Measurements from ENCODE around the gene HOTAIR. TPM values are rescaled to one million over a fixed set of nuclear protein-coding genes. Genes with fewer than 3 reads are reported as not detected.
A peak's percentile ranks its signal among the peaks of the same experiment; 100 is the strongest.

The HOTAIR gene
- not detected for total RNA-seq
- long read RNA-seq = 0 reads

DNA sequence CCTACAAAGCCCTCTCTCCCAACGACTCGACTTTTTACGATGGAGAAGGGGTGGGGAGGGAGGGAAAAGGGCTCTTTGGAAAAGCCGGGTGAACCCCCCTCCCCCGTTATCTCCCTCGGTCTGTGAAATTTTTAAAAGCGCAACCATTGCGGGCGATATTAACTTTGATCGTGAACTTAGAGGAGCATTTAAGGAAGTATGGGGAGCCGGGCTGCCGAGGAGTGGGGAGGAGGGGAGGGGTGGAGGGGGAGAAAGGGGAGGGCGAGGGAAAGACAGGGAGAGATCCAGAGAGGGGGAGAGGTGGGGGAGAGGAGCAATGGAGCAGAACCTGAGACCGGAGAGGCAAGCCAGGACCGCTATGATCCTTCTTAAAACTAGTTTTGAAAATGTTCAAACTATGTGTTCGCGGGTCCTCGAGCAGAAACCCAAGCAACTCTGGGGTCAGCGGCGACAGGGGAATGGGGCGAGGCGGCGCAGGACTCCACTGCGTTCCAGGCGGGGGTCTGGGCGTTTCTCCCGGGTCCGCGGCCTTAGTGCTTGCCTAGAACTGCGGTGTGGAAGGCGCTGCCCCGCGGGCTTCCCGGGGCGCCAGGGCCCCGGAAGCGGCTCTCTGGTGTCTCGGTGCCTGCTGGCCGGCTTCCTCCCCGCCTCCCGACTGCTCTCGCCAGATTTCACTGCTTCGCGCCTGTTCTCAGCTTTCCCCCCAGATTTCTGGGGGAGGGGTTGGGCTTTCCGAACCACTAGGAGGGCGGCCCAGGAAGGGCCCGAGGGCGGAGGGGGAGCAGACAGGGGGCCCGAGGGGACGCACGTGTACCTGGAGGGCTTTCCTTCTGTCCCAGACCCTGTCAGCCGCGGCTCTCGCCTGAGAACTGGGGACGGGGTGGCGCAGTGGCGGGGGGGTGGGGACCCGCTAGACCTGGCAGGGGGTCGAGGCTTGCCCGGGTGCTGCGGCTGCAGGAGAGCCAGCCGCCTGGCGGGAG, at the start of gene HOTAIR:
HOTAIR (minus strand) TSS at position 871 of the 980 bp plus-strand sequence.
- DNase-seq (no peak), ATAC-seq (no peak)
- intact Hi-C loops (cut with micrococcal nuclease) = no loop called here

DNA sequence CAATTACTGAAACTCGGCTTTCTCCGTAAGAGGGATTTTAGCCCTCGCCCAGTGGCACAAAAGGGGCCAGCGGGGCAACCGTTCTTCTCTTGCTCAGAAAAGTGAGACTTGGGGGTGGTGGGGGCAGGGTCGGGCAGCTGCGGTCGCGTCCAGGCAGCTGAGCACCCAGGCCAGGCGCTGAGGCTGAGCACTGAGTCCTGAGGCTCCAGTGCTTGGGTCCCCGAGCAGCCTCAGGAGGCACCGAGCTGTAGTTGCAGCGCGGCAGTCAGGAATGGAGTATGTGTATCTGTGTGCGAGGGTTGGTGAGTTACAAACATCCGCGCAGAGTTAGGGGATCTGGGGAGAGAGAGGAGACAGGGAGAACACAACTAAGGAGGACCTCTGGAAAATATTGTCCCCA, 49.4 kb upstream of the HOTAIR start:
- DNase-seq (no peak), ATAC-seq (no peak)
- intact Hi-C loops (cut with micrococcal nuclease) = no loop called here

DNA sequence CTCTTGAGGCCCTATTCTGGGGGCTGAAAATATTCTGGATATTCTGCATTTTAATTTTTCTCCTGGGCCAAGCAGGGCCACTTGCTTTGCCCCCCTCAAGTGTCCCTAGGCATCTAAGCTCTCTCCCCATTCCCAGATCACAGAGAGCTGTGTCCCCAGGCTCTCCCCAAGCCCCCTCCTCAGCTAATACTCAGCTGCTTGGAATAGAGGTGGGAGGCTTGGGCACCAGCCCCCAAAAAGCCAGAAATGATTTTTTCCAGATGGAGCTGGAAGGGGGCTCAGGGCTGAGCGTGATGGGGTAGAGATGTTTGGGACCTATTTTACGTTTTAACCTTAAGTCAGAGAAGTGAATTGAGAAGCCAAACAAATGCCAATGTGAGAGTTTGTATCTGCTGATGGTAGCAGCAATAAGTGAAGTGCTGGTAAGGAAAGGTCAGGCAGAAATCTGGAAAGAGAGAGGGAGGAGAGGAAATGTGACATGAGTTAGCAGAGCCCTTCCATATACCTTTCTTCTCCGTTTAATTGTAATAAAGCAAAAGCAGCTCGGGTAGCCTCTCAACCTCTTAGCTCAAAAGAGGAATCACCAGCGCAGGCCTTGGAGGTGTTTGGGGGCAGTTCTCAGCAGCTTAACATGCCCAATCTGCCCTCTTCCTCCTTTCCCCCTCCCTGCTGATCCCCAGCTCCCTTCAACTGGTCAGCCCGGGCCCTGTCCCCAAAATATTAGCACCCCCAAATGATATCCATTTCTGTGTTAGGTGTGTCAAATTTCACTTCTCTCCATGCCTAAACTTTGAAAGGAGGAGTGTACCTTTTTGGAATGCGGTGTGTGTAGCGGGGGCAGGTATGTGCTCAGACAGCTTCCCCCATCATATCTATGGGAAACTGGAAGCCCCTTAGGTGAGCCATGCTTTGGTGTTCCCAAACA, 48.5 kb upstream of the HOTAIR start:
- DNase-seq = no peak
- ATAC-seq = no peak
- intact Hi-C loops (cut with micrococcal nuclease) = no loop called here

DNA sequence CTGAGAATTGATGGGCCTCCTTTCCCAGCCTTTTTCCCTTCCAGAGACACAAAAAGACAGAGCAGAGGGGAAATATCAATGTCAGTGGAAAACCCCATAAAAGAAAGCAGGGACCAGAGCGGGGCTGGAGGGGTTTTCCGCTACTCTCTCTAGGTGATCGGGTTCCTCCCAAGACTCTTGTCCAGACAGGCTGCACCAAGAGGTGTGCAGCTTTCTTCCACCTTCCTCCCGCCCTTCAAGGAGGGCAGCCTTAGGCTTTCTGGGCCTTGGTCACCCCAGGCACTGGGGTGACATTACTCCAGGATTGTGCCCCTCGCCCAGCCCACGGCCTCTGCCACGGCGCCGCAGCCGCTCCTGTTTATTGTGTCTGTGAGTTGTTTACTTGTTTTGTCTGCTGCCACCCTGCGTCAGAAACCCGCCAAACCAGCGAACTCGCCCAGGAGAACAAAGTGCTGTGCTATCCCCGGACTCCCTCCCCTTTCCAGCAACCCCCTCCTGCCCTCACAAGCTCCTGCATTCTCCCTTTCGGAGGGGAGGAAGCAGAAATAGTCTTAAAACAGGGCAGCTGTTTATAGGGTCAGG, 46.8 kb upstream of the HOTAIR start:
- intact Hi-C loops (cut with micrococcal nuclease) = no loop called here
- no peak for DNase-seq

DNA sequence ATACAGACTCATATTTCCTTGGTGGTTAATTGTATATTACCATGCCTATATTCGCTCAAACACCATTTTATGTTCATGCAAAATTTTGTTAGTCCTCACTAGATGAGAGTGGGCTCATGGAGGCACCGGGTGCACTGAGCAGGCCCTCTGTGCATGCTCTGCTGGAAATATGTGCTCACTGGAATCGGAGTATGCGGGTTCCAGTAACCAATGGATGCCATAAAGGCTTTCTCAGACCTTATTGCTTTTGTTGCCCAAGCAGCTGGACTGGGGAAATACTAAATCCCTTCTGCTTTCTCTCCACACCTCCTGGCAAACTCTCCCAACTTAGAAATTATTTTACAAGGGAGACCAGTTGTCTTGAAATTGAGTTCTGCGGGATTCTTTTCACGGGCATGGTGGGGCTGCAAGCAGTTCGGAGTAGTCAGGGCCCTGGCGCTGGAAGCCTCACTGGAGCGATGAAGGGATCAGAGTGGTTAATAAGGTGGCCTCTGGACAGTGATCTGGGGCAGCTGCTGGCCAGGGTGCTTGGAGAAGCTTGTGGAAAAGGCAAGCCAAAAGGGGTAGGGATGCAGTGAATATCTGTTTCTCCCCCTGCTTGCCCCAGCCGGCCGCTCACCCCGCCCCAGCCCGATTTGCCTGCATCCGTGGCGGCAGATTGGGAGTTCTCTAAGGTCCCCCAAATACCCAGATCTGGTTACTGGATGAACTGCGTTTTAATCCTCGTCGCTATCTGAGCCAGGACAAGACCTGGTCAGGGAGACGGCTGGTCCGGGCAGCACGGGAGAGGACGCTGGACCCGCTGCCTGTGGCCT, 46.0 kb upstream of the HOTAIR start:
- intact Hi-C loops (cut with micrococcal nuclease) = no loop called here
- ATAC-seq = no peak
- DNase-seq = no peak

More for the DNA sequence above, 46.8 kb upstream of the HOTAIR start:
- ATAC-seq = no peak

DNA sequence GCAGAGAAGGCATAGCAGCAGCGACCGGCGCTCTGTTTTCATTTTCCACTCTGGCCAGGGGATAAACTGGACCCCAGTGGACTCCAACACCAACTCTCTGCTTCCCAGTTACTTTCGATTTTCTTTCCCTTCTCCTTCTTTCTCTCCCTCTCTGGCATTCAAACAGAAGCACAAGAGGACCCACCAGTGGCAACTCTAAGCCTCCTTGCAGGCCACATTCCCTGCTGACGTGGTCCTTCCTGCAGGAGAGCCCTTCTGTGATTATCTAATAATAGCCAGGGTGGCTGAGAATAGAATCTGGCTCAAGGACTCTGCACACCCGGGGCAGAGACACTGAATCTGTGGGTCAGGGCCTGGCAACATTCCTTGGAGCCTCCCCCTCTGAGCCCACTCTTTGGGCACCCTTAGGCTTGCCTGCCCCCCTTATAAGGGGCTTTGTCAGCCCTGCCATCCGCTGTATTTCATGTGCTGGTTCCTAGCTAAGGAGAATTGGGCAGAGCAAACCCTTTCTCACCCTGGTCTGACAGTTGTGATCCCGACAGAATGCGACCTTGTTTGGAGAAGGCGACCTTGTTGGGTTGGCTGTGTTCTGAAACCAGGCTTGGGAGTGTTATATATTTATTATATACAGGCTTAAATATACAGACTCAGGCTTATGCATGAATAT, 45.3 kb upstream of the HOTAIR start:
- DNase-seq (no peak), ATAC-seq (peak; percentile 87)
- intact Hi-C loops (cut with micrococcal nuclease) = no loop called here

DNA sequence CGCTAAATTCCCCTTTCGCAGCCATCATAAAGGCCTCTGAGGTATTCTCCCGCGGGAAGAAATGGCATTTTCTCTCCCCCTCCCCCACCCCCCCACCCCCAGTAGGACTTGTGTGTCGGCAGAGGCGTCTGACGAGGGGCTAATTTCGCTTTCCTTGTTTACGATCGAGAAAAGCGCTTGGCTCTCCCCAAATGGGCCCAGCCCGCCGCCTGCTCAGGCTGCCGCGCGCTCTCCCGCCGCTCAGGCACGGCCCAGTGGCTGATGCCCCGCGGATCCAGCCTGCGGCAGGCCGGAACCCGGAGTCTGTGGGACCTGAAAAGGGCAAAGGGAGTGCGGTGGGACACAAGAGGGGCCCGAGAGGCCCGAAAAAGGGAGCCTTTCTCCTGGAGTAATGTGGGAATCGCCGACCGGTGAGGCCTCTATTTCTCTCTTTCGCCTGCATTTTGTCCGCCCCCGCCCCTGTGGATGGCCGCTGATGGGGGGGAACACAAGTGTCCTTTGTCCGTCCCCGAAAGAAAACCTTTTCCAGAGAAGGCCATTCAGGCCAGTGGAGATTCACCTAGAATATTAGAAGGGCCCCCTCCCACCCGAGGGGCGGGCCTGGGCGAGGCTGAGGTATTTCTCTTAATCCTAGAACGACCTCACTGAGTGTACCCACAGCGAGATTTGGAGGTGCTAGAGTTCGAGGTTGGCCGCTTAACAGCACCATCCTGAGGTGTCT, 44.5 kb upstream of the HOTAIR start:
- DNase-seq = no peak
- ATAC-seq = no peak
- intact Hi-C loops (cut with micrococcal nuclease) = no loop called here

DNA sequence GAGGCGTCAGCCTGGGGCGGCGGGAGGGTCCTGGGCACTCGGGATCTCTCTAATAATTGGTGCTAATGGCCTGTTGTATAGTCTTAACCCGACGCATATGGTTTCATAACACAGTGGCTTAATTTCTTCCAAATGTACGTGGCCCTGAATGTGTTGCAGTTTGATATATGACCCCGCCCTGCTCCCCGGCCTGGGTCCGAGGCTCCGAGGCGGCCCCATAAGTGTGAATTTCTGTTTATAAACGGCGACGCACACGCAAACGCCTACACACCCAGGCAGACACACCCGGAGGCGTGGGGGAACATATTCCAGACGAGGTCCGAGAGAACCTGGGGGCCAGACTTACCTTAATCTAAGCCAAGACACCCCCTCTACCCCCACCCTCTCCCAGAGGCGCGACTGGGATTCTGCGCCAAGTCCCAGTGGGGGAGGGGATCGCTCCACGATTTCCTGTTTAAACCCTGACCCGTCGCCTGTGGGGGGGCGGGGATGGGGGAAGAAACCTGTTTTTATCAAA, 43.8 kb upstream of the HOTAIR start:
- intact Hi-C loops (cut with micrococcal nuclease) = no loop called here
- no peak for DNase-seq
- ATAC-seq = no peak

DNA sequence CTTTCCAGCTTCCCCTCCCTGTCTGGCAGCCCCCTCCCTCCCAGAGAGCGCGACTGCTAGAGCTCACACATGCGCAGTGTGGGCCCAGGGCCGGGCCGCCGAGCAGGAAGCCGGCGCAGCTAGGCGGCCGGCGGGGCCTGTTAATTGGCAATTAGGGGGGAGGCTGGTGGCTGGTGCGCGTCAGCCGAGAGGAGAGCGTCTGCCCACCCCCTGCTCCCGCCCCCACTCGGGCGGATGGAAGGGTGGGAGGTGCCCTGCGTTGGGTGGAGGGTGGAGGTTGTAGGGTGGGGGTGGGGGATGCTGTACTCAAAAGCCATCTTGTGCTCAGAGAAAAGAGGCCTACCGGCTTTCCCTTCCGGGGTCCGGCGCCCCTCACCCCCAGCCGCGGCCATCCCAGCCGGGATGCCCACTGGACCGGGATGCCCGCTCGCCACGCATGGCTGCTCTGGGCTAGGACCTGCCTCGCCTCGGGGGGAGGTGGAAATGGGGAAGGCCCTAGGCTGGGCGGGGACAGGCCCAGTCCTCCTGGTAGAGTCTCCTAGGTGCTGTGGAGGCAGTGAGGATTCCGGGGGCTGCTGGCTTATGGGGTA, 43.2 kb upstream of the HOTAIR start:
- intact Hi-C loops (cut with micrococcal nuclease) = no loop called here
- ATAC-seq (peak; percentile 85), DNase-seq (peak; percentile 81)

DNA sequence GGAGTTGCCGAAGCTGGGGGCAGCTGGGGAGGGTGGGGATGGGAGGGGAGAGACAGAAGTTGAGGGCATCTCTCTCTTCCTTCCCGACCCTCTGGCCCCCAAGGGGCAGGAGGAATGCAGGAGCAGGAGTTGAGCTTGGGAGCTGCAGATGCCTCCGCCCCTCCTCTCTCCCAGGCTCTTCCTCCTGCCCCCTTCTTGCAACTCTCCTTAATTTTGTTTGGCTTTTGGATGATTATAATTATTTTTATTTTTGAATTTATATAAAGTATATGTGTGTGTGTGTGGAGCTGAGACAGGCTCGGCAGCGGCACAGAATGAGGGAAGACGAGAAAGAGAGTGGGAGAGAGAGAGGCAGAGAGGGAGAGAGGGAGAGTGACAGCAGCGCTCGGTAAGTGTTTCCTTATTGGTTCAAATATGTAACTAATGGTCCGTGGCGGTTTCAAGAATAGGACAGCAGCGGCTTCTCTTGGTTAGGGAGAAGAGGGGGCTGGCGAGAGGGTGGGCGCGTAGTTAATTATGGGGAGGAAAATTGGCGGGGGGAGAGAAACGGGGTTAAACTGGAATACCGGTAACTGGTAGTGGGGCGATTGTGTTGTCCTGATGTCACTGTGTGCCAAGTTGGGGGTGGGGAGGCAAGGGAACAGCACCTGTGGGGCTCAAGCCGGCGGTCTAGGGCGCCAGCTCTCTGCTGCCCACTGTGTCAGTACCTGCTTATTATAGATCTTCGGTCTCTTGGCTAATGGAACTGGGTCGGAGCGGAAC, 42.5 kb upstream of the HOTAIR start:
- intact Hi-C loops (cut with micrococcal nuclease) = no loop called here
- peak; percentile 59 for ATAC-seq
- no peak for DNase-seq

DNA sequence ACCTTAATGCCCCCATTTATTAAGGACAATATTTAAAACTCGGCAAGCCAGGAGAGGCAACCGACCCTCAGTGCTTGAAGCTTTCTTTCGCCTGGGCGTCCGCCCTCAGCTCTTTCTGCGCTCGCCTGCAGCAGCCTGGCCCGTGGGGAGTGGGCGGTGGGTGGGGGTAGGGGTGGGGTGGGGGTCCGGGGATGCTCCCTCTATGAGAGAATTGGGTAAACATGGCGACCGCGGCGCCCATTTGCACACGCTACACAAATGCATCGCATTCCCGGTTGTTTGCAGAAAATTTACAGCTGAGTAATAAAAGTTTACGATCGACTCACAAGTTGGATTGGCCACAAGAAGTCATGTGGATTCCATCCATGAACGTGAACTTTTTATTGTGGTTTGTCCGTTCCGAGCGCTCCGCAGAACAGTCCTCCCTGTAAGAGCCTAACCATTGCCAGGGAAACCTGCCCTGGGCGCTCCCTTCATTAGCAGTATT, 41.8 kb upstream of the HOTAIR start:
- ATAC-seq (no peak), DNase-seq (no peak)
- intact Hi-C loops (cut with micrococcal nuclease) = no loop called here

DNA sequence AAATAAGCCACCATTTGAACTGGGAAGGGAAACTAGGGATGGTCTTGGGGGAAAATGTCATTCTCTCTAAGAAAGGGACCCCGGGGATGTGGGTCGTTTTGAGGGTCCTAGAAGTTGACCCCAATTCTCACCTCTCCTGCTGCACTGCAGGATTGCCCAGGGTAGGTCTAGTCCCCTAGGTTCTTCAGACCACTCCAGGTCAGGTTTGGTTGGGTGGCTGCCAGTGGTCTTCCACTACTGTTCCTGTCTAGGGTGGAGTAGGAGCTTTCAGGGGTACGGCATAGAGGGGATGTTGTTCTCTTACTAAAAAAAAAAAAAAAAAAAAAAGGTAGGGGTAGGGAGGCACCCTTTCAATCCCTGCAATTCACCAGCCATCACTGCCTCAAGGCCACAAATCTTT, 41.3 kb upstream of the HOTAIR start:
- DNase-seq (no peak), ATAC-seq (no peak)
- intact Hi-C loops (cut with micrococcal nuclease) = no loop called here

DNA sequence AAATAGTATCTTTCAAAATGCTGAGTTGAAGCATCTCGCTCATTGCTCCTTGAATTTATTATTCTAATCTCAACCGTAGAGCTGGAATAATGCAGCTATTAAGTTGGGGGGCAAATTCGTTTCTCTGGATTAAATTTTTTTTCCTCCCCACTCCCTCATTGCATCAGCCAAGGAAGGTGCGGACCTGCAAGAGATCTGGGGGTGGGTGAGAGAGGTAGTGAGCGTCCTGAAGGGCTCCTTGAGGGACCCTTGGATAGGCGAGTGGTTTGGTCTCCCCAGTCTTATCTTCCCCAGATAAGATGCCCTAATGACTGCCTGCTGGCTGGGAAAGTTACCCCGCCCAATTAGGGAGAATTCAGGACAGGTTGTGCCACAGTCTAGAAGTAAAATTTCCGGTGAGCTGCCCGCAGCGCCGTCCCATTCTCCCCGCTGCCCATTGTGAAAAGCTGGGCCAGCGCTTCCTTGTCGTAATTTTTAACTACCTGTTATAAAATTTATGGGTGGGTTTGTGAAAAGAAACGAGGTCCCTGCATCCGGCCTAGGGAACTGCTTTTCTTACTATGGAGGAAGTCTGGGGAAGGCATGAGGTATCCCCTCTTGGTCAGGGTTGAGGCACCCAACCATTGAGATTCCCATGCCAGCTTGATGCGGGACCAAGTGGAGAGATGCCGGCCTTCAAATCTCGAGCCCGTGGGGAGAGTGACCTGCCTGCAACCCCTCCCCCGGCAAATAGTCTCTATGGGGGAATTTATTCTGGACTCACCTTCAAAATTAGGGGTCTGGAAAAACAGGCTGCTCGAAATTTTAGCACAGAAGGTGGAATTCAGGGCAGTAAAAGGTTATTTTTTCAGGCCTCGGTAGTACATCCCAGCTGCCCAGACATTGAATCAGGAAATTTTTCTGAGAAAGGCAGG, 40.5 kb upstream of the HOTAIR start:
- intact Hi-C loops (cut with micrococcal nuclease) = no loop called here
- ATAC-seq = no peak

DNA sequence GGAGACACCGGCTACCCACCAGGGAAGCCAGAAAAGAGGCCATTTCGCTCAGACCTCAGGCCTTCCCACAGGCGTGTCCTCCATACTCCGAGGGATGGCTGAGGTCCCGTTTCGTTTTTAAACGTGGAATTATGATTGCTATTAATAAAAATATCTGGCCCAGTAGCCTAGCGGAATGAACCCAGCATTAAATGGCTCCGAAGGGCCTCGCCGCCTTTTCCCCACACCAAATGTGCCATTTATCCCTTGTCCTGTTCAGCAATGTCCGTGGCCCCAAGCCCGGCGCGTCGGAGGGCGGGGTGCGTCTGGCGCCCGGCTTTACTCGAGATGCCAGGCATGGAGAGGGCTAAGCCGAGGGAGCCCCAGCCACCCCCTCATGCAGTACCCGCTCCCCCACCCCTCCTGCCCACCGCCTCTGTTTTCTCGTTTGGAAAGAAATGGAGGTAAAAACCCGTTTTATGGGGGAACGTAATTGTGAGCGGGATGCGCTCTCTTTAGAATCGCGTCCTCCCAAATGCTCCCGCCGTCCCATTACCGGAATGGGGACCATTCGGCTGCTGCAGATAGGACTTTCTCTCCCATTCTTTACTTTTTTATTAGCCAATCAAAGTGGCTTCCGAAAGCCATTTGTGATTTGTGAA, 39.7 kb upstream of the HOTAIR start:
- no peak for ATAC-seq
- no peak for DNase-seq
- intact Hi-C loops (cut with micrococcal nuclease) = no loop called here

More for the DNA sequence above, 40.5 kb upstream of the HOTAIR start:
- DNase-seq = no peak

All from left ventricle myocardium superior (tissue), 1 donor.